ENCODE results near the gene TIGD6. TPM values are rescaled to one million over a fixed set of nuclear protein-coding genes. Genes with fewer than 3 reads are reported as not detected.
A peak's percentile ranks its signal among the peaks of the same experiment; 100 is the strongest.

The TIGD6 gene
- total RNA-seq = 1 to 10 TPM; 3.0 to 3.1 TPM
- 1.5 TPM for polyA plus RNA-seq

GRCh38 chr5:150000256-150000989 lies at the start of gene TIGD6, which contains the start of gene HMGXB3:
TIGD6 (minus strand) TSS chr5:150000654; CDS start chr5:149996348, 4,306 bp downstream.
HMGXB3 (plus strand) TSS chr5:150000739; CDS start chr5:150004853, 4,114 bp downstream.
- no peaks in the 10 kb centered on the region for H3K36me3 ChIP-seq (ENCODE audit: insufficient read depth, low read length)
- DNase-seq = peak; percentile 69 to 86 (median 81)
- peak within 1 kb of the TSS; percentile 89 to 96 (median 90) for H3K4me3 Mint-ChIP-seq
- H3K27me3 ChIP-seq (ENCODE audit: insufficient read depth, low read length, poor library complexity, severe bottlenecking) = no peaks in the 10 kb centered on the region
- no peaks in the 10 kb centered on the region for H3K27me3 Mint-ChIP-seq
- peak within 1 kb of the TSS; percentile 73 for H3K27ac ChIP-seq (ENCODE audit: low read depth, low read length)
- peaks cover 35 to 56% (median 47%) of the 10 kb centered on the region in 3 donors for H3K4me1 Mint-ChIP-seq
- POLR2A ChIA-PET = interaction anchor here (0.6 to 1.3 kb wide), 6 partner anchors 39 to 1771 kb away, joined by 3 to 6 read pairs (median 4); partner anchors contain the start of genes G3BP1, PCYOX1L, RBM22 and SLC26A2
- CTCF ChIA-PET = interaction anchor here (0.8 to 2.5 kb wide), 8 partner anchors 9 to 363 kb away, joined by 3 to 11 read pairs (median 4); no protein-coding TSS in a partner anchor
- peaks cover 20% of the 10 kb centered on the region for H3K4me1 ChIP-seq (ENCODE audit: insufficient read depth, low read length)
- H3K9me3 Mint-ChIP-seq = no peaks in the 10 kb centered on the region
- H3K36me3 Mint-ChIP-seq = peaks cover 0 to 40% (median 9%) of the 10 kb centered on the region in 3 donors
- no peaks in the 10 kb centered on the region for H3K9me3 ChIP-seq (ENCODE audit: low read length)
- H3K27ac Mint-ChIP-seq = peak within 1 kb of the TSS; percentile 79 to 97 (median 94)
- peak within 1 kb of the TSS; percentile 81 for H3K4me3 ChIP-seq (ENCODE audit: low read length)

DNA sequence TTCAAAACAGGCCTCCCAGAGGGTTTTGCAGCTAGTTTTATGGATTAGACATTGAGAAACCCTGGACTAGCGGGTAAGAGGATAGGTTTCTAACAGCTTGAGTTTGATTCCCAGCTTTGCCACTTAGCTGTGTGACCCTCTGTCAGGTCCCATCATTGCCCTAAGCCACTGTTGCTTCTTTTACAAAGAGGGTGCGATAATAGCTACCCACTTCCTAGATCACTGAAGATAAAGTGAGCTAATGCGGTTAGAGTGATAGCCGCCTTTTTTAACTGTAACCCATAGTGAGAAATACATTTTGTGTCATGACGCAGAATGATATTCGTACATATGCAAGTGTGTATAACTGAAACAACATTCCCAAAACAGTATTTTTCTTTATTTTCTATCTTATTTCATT lies 45.6 kb upstream of the TIGD6 start:
- peak in 2 of 5 donors; percentile 3 to 65 for DNase-seq
- ChIA-PET POLR2A (interaction anchor here (1.0 kb wide), 1 partner anchor 110 kb away, joined by 3 read pairs; no protein-coding TSS in a partner anchor), CTCF (no interaction called here)
- no peaks in the 10 kb centered on the region for H3K9me3 ChIP-seq (ENCODE audit: low read length)
- H3K4me3 Mint-ChIP-seq = peak overlapping the region in 4 of 7 donors; percentile 34 to 48 (median 40)
- H3K4me1 ChIP-seq (ENCODE audit: insufficient read depth, low read length) = peaks cover 21% of the 10 kb centered on the region
- H3K4me3 ChIP-seq (ENCODE audit: low read length) = no peak overlapping the region
- H3K36me3 Mint-ChIP-seq = peaks cover 47 to 94% (median 68%) of the 10 kb centered on the region in 3 donors
- H3K9me3 Mint-ChIP-seq = no peaks in the 10 kb centered on the region
- H3K4me1 Mint-ChIP-seq = peaks cover 37 to 39% (median 39%) of the 10 kb centered on the region in 3 donors
- H3K27ac Mint-ChIP-seq = peak overlapping the region in 4 of 8 donors; percentile 17 to 91 (median 56)
- H3K36me3 ChIP-seq (ENCODE audit: insufficient read depth, low read length) = peaks cover 83% of the 10 kb centered on the region
- no peaks in the 10 kb centered on the region for H3K27me3 ChIP-seq (ENCODE audit: insufficient read depth, low read length, poor library complexity, severe bottlenecking)
- peaks cover 0 to 6% of the 10 kb centered on the region in 2 donors for H3K27me3 Mint-ChIP-seq
- H3K27ac ChIP-seq (ENCODE audit: low read depth, low read length) = no peak overlapping the region

- Mint-ChIP-seq H3K4me1 (peaks cover 37 to 39% (median 39%) of the 10 kb centered on the region in 3 donors), H3K27me3 (peaks cover 0 to 6% of the 10 kb centered on the region in 2 donors), H3K36me3 (peaks cover 48 to 94% (median 68%) of the 10 kb centered on the region in 3 donors), H3K9me3 (no peaks in the 10 kb centered on the region), H3K4me3 (peak overlapping the region in 4 of 7 donors; percentile 34 to 48 (median 40)), H3K27ac (peak overlapping the region in 7 of 8 donors; percentile 15 to 91 (median 41))
- ChIA-PET CTCF (no interaction called here), POLR2A (interaction anchor here (1.0 kb wide), 1 partner anchor 111 kb away, joined by 3 read pairs; no protein-coding TSS in a partner anchor)
- Histone ChIP-seq H3K9me3 (ENCODE audit: low read length) (no peaks in the 10 kb centered on the region), H3K27me3 (ENCODE audit: insufficient read depth, low read length, poor library complexity, severe bottlenecking) (no peaks in the 10 kb centered on the region), H3K27ac (ENCODE audit: low read depth, low read length) (no peak overlapping the region), H3K36me3 (ENCODE audit: insufficient read depth, low read length) (peaks cover 83% of the 10 kb centered on the region), H3K4me3 (ENCODE audit: low read length) (no peak overlapping the region), H3K4me1 (ENCODE audit: insufficient read depth, low read length) (peaks cover 21% of the 10 kb centered on the region)
- DNase-seq = no peak
Observed at GRCh38 chr5:150045549-150045948, 45.1 kb upstream of the TIGD6 start.

DNA sequence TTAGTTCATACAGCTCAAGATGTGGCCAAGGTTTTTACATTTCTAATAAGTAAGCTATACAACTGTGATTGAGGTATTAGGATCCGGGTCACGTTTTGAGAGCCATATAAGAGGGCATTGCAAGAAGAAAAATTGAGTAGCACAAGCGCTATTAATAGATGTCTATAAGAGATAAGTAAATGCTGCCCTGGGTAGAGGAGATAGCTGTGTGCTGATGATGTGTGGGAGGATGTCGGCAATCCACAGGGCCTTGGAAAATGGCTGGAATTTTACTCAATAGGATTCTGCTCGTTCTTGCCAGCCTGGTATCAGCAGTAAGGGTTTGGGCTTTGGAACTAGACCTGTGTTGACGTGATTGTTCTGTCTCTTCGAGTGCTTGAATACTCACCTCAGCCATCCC lies 44.3 kb upstream of the TIGD6 start:
- peak overlapping the region in 4 of 8 donors; percentile 0 to 67 (median 20) for H3K27ac Mint-ChIP-seq
- Histone ChIP-seq H3K9me3 (ENCODE audit: low read length) (no peaks in the 10 kb centered on the region), H3K27me3 (ENCODE audit: insufficient read depth, low read length, poor library complexity, severe bottlenecking) (no peaks in the 10 kb centered on the region), H3K4me3 (ENCODE audit: low read length) (no peak overlapping the region), H3K4me1 (ENCODE audit: insufficient read depth, low read length) (peaks cover 21% of the 10 kb centered on the region), H3K36me3 (ENCODE audit: insufficient read depth, low read length) (peaks cover 80% of the 10 kb centered on the region), H3K27ac (ENCODE audit: low read depth, low read length) (no peak overlapping the region)
- H3K27me3 Mint-ChIP-seq = peaks cover 0 to 6% of the 10 kb centered on the region in 2 donors
- H3K9me3 Mint-ChIP-seq = no peaks in the 10 kb centered on the region
- ChIA-PET POLR2A (no interaction called here), CTCF (no interaction called here)
- peaks cover 37 to 39% (median 39%) of the 10 kb centered on the region in 3 donors for H3K4me1 Mint-ChIP-seq
- no peak overlapping the region for H3K4me3 Mint-ChIP-seq
- peaks cover 51 to 93% (median 72%) of the 10 kb centered on the region in 3 donors for H3K36me3 Mint-ChIP-seq
- no peak for DNase-seq

DNA sequence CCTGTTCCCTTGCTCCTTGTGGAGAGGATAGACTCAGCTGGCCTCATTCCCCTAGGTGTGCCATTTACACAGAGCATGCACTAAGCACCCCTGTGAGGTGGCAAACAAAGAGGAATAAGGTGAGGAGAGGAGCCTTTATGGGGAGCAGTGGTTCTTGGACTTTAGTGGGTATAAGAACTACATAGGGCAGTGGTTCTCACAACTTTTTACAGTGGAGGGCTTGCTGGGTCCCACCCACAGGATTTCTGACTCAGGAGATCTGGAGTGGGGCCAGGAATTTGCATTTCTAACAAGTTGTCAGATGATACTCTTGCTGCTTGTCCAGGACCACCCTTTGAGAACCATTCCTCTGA lies 43.9 kb upstream of the TIGD6 start:
- CTCF ChIA-PET = no interaction called here

GRCh38 chr5:150043657-150044328 lies 43.3 kb upstream of the TIGD6 start:
- peaks cover 0 to 6% of the 10 kb centered on the region in 2 donors for H3K27me3 Mint-ChIP-seq
- H3K27me3 ChIP-seq (ENCODE audit: insufficient read depth, low read length, poor library complexity, severe bottlenecking) = no peaks in the 10 kb centered on the region
- H3K9me3 ChIP-seq (ENCODE audit: low read length) = no peaks in the 10 kb centered on the region
- no peaks in the 10 kb centered on the region for H3K9me3 Mint-ChIP-seq
- POLR2A ChIA-PET = no interaction called here
- H3K4me3 Mint-ChIP-seq = peak overlapping the region in 3 of 7 donors; percentile 18 to 60 (median 22)
- DNase-seq = no peak
- no peak overlapping the region for H3K27ac ChIP-seq (ENCODE audit: low read depth, low read length)
- peak overlapping the region in 6 of 8 donors; percentile 1 to 77 (median 36) for H3K27ac Mint-ChIP-seq
- H3K36me3 Mint-ChIP-seq = peaks cover 48 to 91% (median 64%) of the 10 kb centered on the region in 3 donors
- peaks cover 71% of the 10 kb centered on the region for H3K36me3 ChIP-seq (ENCODE audit: insufficient read depth, low read length)
- no peak overlapping the region for H3K4me3 ChIP-seq (ENCODE audit: low read length)
- peaks cover 21% of the 10 kb centered on the region for H3K4me1 ChIP-seq (ENCODE audit: insufficient read depth, low read length)
- H3K4me1 Mint-ChIP-seq = peaks cover 37 to 39% (median 39%) of the 10 kb centered on the region in 3 donors
- CTCF ChIA-PET = no interaction called here

More for the DNA sequence above, 43.9 kb upstream of the TIGD6 start:
- no peak overlapping the region for H3K27ac Mint-ChIP-seq
- no peak for DNase-seq
- peaks cover 21% of the 10 kb centered on the region for H3K4me1 ChIP-seq (ENCODE audit: insufficient read depth, low read length)
- POLR2A ChIA-PET = no interaction called here
- peaks cover 0 to 6% of the 10 kb centered on the region in 2 donors for H3K27me3 Mint-ChIP-seq
- no peaks in the 10 kb centered on the region for H3K27me3 ChIP-seq (ENCODE audit: insufficient read depth, low read length, poor library complexity, severe bottlenecking)
- no peak overlapping the region for H3K4me3 ChIP-seq (ENCODE audit: low read length)
- no peaks in the 10 kb centered on the region for H3K9me3 Mint-ChIP-seq
- no peak overlapping the region for H3K27ac ChIP-seq (ENCODE audit: low read depth, low read length)
- H3K36me3 ChIP-seq (ENCODE audit: insufficient read depth, low read length) = peaks cover 76% of the 10 kb centered on the region
- no peak overlapping the region for H3K4me3 Mint-ChIP-seq
- H3K9me3 ChIP-seq (ENCODE audit: low read length) = no peaks in the 10 kb centered on the region
- H3K4me1 Mint-ChIP-seq = peaks cover 37 to 39% (median 39%) of the 10 kb centered on the region in 3 donors
- peaks cover 49 to 92% (median 70%) of the 10 kb centered on the region in 3 donors for H3K36me3 Mint-ChIP-seq

- H3K27ac Mint-ChIP-seq = peak overlapping the region in 2 of 8 donors; percentile 43 to 58
Observed at GRCh38 chr5:150042459-150042858, 42.0 kb upstream of the TIGD6 start.

More at GRCh38 chr5:150042459-150042858, 42.0 kb upstream of the TIGD6 start:
- H3K4me3 Mint-ChIP-seq = no peak overlapping the region
- peaks cover 0 to 2% of the 10 kb centered on the region in 2 donors for H3K27me3 Mint-ChIP-seq
- Histone ChIP-seq H3K4me1 (ENCODE audit: insufficient read depth, low read length) (peaks cover 21% of the 10 kb centered on the region), H3K4me3 (ENCODE audit: low read length) (no peak overlapping the region), H3K27ac (ENCODE audit: low read depth, low read length) (no peak overlapping the region), H3K9me3 (ENCODE audit: low read length) (no peaks in the 10 kb centered on the region), H3K36me3 (ENCODE audit: insufficient read depth, low read length) (peaks cover 57% of the 10 kb centered on the region), H3K27me3 (ENCODE audit: insufficient read depth, low read length, poor library complexity, severe bottlenecking) (no peaks in the 10 kb centered on the region)
- ChIA-PET CTCF (no interaction called here), POLR2A (no interaction called here)
- peaks cover 37 to 39% (median 39%) of the 10 kb centered on the region in 3 donors for H3K4me1 Mint-ChIP-seq
- peaks cover 44 to 91% (median 51%) of the 10 kb centered on the region in 3 donors for H3K36me3 Mint-ChIP-seq
- DNase-seq = no peak
- no peaks in the 10 kb centered on the region for H3K9me3 Mint-ChIP-seq

Measured in CD8-positive, alpha-beta memory T cell (primary cell).